Measurements from ENCODE around the gene ATP11B. TPM values are rescaled to one million over a fixed set of nuclear protein-coding genes. Genes with fewer than 3 reads are reported as not detected.
"Not testable (repeated sequence)": the region's sequence is repeated elsewhere in the genome, so short reads cannot be mapped to it uniquely, and the experiment has no call there.

The ATP11B gene
- polyA plus RNA-seq, 2 donors = 25.7 to 32.9 TPM

GRCh38 chr3:182821221-182821981 lies 28.1 kb downstream of the ATP11B start:
- no peak overlapping the region for H3K27ac ChIP-seq (ENCODE audit: low read depth in 2 of 2, low read length in 1 of 2)
- no peaks in the 10 kb centered on the region for H3K4me1 ChIP-seq (ENCODE audit: control insufficient read depth in 2 of 2, insufficient read depth in 2 of 2, low read length in 1 of 2)
- 84 to 93% methylated on average over 4 of the region's 4 CpGs for WGBS, 2 donors

GRCh38 chr3:182822260-182822659 lies 29.0 kb downstream of the ATP11B start:
- H3K27ac ChIP-seq (ENCODE audit: low read depth in 2 of 2, low read length in 1 of 2); H3K27me3 ChIP-seq (ENCODE audit: control insufficient read depth in 1 of 2, insufficient read depth in 2 of 2, low read length in 2 of 2); H3K9me3 ChIP-seq (ENCODE audit: control insufficient read depth in 2 of 2, insufficient read depth in 1 of 2, low read depth in 1 of 2, low read length in 1 of 2); H3K36me3 ChIP-seq (ENCODE audit: control insufficient read depth in 2 of 2, insufficient read depth in 2 of 2, low read length in 1 of 2); H3K4me1 ChIP-seq (ENCODE audit: control insufficient read depth in 2 of 2, insufficient read depth in 2 of 2, low read length in 1 of 2); H3K4me3 ChIP-seq (ENCODE audit: low read depth in 1 of 2, low read length in 2 of 2): not testable (repeated sequence)
- WGBS, 2 donors = 93% methylated on average over 5 of the region's 5 CpGs

More at GRCh38 chr3:182821221-182821981, 28.1 kb downstream of the ATP11B start:
- Histone ChIP-seq H3K9me3 (ENCODE audit: control insufficient read depth in 2 of 2, insufficient read depth in 1 of 2, low read depth in 1 of 2, low read length in 1 of 2) (no peaks in the 10 kb centered on the region), H3K27me3 (ENCODE audit: control insufficient read depth in 1 of 2, insufficient read depth in 2 of 2, low read length in 2 of 2) (no peaks in the 10 kb centered on the region), H3K4me3 (ENCODE audit: low read depth in 1 of 2, low read length in 2 of 2) (no peak overlapping the region), H3K36me3 (ENCODE audit: control insufficient read depth in 2 of 2, insufficient read depth in 2 of 2, low read length in 1 of 2) (no peaks in the 10 kb centered on the region)

GRCh38 chr3:182824957-182825356 lies 31.7 kb downstream of the ATP11B start:
- Histone ChIP-seq H3K27me3 (ENCODE audit: control insufficient read depth in 1 of 2, insufficient read depth in 2 of 2, low read length in 2 of 2) (no peaks in the 10 kb centered on the region), H3K4me1 (ENCODE audit: control insufficient read depth in 2 of 2, insufficient read depth in 2 of 2, low read length in 1 of 2) (no peaks in the 10 kb centered on the region), H3K4me3 (ENCODE audit: low read depth in 1 of 2, low read length in 2 of 2) (no peak overlapping the region), H3K9me3 (ENCODE audit: control insufficient read depth in 2 of 2, insufficient read depth in 1 of 2, low read depth in 1 of 2, low read length in 1 of 2) (no peaks in the 10 kb centered on the region), H3K27ac (ENCODE audit: low read depth in 2 of 2, low read length in 1 of 2) (no peak overlapping the region), H3K36me3 (ENCODE audit: control insufficient read depth in 2 of 2, insufficient read depth in 2 of 2, low read length in 1 of 2) (no peaks in the 10 kb centered on the region)

GRCh38 chr3:182829761-182830405 lies 36.6 kb downstream of the ATP11B start:
- 92 to 93% methylated on average over 4 of the region's 4 CpGs for WGBS, 2 donors

GRCh38 chr3:182837855-182838454 lies 44.7 kb downstream of the ATP11B start:
- Histone ChIP-seq H3K4me3 (ENCODE audit: low read depth in 1 of 2, low read length in 2 of 2) (no peak overlapping the region), H3K27ac (ENCODE audit: low read depth in 2 of 2, low read length in 1 of 2) (no peak overlapping the region), H3K9me3 (ENCODE audit: control insufficient read depth in 2 of 2, insufficient read depth in 1 of 2, low read depth in 1 of 2, low read length in 1 of 2) (no peaks in the 10 kb centered on the region), H3K4me1 (ENCODE audit: control insufficient read depth in 2 of 2, insufficient read depth in 2 of 2, low read length in 1 of 2) (no peaks in the 10 kb centered on the region), H3K36me3 (ENCODE audit: control insufficient read depth in 2 of 2, insufficient read depth in 2 of 2, low read length in 1 of 2) (peaks cover 0 to 10% of the 10 kb centered on the region in 2 donors), H3K27me3 (ENCODE audit: control insufficient read depth in 1 of 2, insufficient read depth in 2 of 2, low read length in 2 of 2) (no peaks in the 10 kb centered on the region)
- 36 to 41% methylated on average over 3 of the region's 3 CpGs for WGBS, 2 donors

More at GRCh38 chr3:182829761-182830405, 36.6 kb downstream of the ATP11B start:
- Histone ChIP-seq H3K9me3 (ENCODE audit: control insufficient read depth in 2 of 2, insufficient read depth in 1 of 2, low read depth in 1 of 2, low read length in 1 of 2) (no peaks in the 10 kb centered on the region), H3K27ac (ENCODE audit: low read depth in 2 of 2, low read length in 1 of 2) (no peak overlapping the region), H3K36me3 (ENCODE audit: control insufficient read depth in 2 of 2, insufficient read depth in 2 of 2, low read length in 1 of 2) (peaks cover 2 to 4% of the 10 kb centered on the region in 2 donors), H3K27me3 (ENCODE audit: control insufficient read depth in 1 of 2, insufficient read depth in 2 of 2, low read length in 2 of 2) (no peaks in the 10 kb centered on the region), H3K4me1 (ENCODE audit: control insufficient read depth in 2 of 2, insufficient read depth in 2 of 2, low read length in 1 of 2) (no peaks in the 10 kb centered on the region), H3K4me3 (ENCODE audit: low read depth in 1 of 2, low read length in 2 of 2) (no peak overlapping the region)

- Histone ChIP-seq H3K36me3 (ENCODE audit: control insufficient read depth in 2 of 2, insufficient read depth in 2 of 2, low read length in 1 of 2) (peaks cover 3 to 11% of the 10 kb centered on the region in 2 donors), H3K4me3 (ENCODE audit: low read depth in 1 of 2, low read length in 2 of 2) (no peak overlapping the region), H3K27ac (ENCODE audit: low read depth in 2 of 2, low read length in 1 of 2) (no peak overlapping the region), H3K4me1 (ENCODE audit: control insufficient read depth in 2 of 2, insufficient read depth in 2 of 2, low read length in 1 of 2) (no peaks in the 10 kb centered on the region), H3K27me3 (ENCODE audit: control insufficient read depth in 1 of 2, insufficient read depth in 2 of 2, low read length in 2 of 2) (no peaks in the 10 kb centered on the region), H3K9me3 (ENCODE audit: control insufficient read depth in 2 of 2, insufficient read depth in 1 of 2, low read depth in 1 of 2, low read length in 1 of 2) (no peaks in the 10 kb centered on the region)
- WGBS, 2 donors = 80 to 84% methylated on average over 4 of the region's 4 CpGs
Observed at GRCh38 chr3:182843478-182843877, 50.2 kb downstream of the ATP11B start.

- peaks cover 4 to 7% of the 10 kb centered on the region in 2 donors for H3K36me3 ChIP-seq (ENCODE audit: control insufficient read depth in 2 of 2, insufficient read depth in 2 of 2, low read length in 1 of 2)
- no peak overlapping the region for H3K27ac ChIP-seq (ENCODE audit: low read depth in 2 of 2, low read length in 1 of 2)
Observed at GRCh38 chr3:182848906-182849305, 55.6 kb downstream of the ATP11B start.

GRCh38 chr3:182855076-182855475 lies 61.8 kb downstream of the ATP11B start:
- H3K27ac ChIP-seq (ENCODE audit: low read depth in 2 of 2, low read length in 1 of 2) = no peak overlapping the region
- H3K9me3 ChIP-seq (ENCODE audit: control insufficient read depth in 2 of 2, insufficient read depth in 1 of 2, low read depth in 1 of 2, low read length in 1 of 2) = no peaks in the 10 kb centered on the region
- no peaks in the 10 kb centered on the region for H3K4me1 ChIP-seq (ENCODE audit: control insufficient read depth in 2 of 2, insufficient read depth in 2 of 2, low read length in 1 of 2)
- H3K27me3 ChIP-seq (ENCODE audit: control insufficient read depth in 1 of 2, insufficient read depth in 2 of 2, low read length in 2 of 2) = no peaks in the 10 kb centered on the region
- no peaks in the 10 kb centered on the region for H3K36me3 ChIP-seq (ENCODE audit: control insufficient read depth in 2 of 2, insufficient read depth in 2 of 2, low read length in 1 of 2)
- no peak overlapping the region for H3K4me3 ChIP-seq (ENCODE audit: low read depth in 1 of 2, low read length in 2 of 2)

More at GRCh38 chr3:182848906-182849305, 55.6 kb downstream of the ATP11B start:
- no peaks in the 10 kb centered on the region for H3K9me3 ChIP-seq (ENCODE audit: control insufficient read depth in 2 of 2, insufficient read depth in 1 of 2, low read depth in 1 of 2, low read length in 1 of 2)
- no peak overlapping the region for H3K4me3 ChIP-seq (ENCODE audit: low read depth in 1 of 2, low read length in 2 of 2)
- H3K27me3 ChIP-seq (ENCODE audit: control insufficient read depth in 1 of 2, insufficient read depth in 2 of 2, low read length in 2 of 2) = no peaks in the 10 kb centered on the region
- H3K4me1 ChIP-seq (ENCODE audit: control insufficient read depth in 2 of 2, insufficient read depth in 2 of 2, low read length in 1 of 2) = no peaks in the 10 kb centered on the region

- H3K4me1 ChIP-seq (ENCODE audit: control insufficient read depth in 2 of 2, insufficient read depth in 2 of 2, low read length in 1 of 2) = no peaks in the 10 kb centered on the region
- peaks cover 6 to 8% of the 10 kb centered on the region in 2 donors for H3K36me3 ChIP-seq (ENCODE audit: control insufficient read depth in 2 of 2, insufficient read depth in 2 of 2, low read length in 1 of 2)
- no peak overlapping the region for H3K27ac ChIP-seq (ENCODE audit: low read depth in 2 of 2, low read length in 1 of 2)
- no peak overlapping the region for H3K4me3 ChIP-seq (ENCODE audit: low read depth in 1 of 2, low read length in 2 of 2)
- no peaks in the 10 kb centered on the region for H3K9me3 ChIP-seq (ENCODE audit: control insufficient read depth in 2 of 2, insufficient read depth in 1 of 2, low read depth in 1 of 2, low read length in 1 of 2)
- 95 to 96% methylated on average over 1 of the region's 1 CpG for WGBS, 2 donors
- no peaks in the 10 kb centered on the region for H3K27me3 ChIP-seq (ENCODE audit: control insufficient read depth in 1 of 2, insufficient read depth in 2 of 2, low read length in 2 of 2)
Observed at GRCh38 chr3:182861348-182861747, 68.0 kb downstream of the ATP11B start.

Data from esophagus (tissue), 2 donors.